Measurements from ENCODE around the gene TRIM45.

Gene TRIM45

GRCh38 chr1:117121589-117122329 lies at the start of gene TRIM45:
Gene TRIM45, minus strand, starts transcription at chr1:117121749. Its CDS starts 548 bp downstream, at chr1:117121201.
- no peak for TF ChIP-seq GATA1 (IDR thresholded peaks at IDR 0.05; ENCODE audit: low read depth, low read length)
- peak; percentile 43 for TF ChIP-seq POLR2A (IDR thresholded peaks at IDR 0.05; ENCODE audit: low read length)
- DNase-seq: peak; percentile 95 to 96

DNA sequence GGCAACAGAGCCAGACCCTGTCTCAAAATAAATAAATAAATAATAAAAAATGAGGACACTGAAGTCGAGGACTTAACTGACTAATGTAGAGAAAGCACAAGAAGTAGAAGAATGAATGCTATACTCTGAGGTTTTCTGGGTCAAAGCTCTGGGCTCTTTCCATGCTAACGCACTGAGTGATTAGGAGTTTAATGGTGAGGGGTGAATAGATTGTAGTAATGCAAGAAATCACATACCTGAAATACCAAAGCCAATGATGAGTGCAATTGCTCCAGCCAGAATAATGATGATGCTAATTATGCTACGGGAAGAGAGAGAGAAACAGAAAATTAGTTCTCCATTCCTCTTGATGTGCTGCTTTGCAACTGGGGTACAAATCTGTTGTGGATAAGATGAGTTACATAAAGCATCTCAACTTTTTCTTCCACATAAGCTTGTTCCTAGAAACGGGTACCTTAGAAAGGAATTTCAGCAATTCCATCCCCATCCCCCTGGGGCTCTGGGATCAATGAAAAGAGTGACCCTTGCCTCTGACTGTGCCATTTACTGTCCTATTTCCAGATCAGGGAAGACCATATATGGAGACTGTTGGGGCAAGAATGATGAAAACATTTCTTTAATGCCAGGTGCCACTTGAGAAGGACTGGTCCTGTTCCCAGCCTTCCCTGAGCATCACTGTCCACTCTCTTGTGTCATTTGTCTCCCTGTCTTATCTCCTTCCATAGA lies 48.5 kb upstream of the TRIM45 start:
- DNase-seq: no peak
- TF ChIP-seq POLR2A (IDR thresholded peaks at IDR 0.05; ENCODE audit: low read length) (no peak), GATA1 (IDR thresholded peaks at IDR 0.05; ENCODE audit: low read depth, low read length) (no peak)

GRCh38 chr1:117167402-117167801 lies 45.9 kb upstream of the TRIM45 start:
- no peak for DNase-seq
- no peak for TF ChIP-seq GATA1 (IDR thresholded peaks at IDR 0.05; ENCODE audit: low read depth, low read length)
- TF ChIP-seq POLR2A (IDR thresholded peaks at IDR 0.05; ENCODE audit: low read length): no peak

DNA sequence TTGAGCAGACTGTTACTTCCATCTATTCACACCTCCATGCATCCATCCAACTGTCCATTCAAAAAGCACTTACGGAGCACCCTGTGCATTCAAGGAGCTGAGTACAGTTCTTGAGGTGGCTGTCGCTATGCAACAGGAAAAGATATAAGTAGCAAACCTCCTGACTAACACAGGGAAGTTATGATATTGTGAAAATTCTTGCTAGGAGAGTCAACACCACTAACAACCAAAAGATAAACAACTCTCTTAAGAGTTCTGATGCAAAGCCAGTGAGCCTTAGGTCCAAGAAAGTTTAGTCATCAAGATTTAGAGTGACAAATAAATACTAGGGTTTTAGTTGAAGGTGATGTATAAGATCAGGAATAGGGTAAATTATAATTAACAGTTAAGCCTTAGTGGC lies 44.5 kb upstream of the TRIM45 start:
- DNase-seq: no peak
- no peak for TF ChIP-seq GATA1 (IDR thresholded peaks at IDR 0.05; ENCODE audit: low read depth, low read length)
- no peak for TF ChIP-seq POLR2A (IDR thresholded peaks at IDR 0.05; ENCODE audit: low read length)

GRCh38 chr1:117164209-117164608 lies 42.7 kb upstream of the TRIM45 start:
- TF ChIP-seq GATA1 (IDR thresholded peaks at IDR 0.05; ENCODE audit: low read depth, low read length) (no peak), POLR2A (IDR thresholded peaks at IDR 0.05; ENCODE audit: low read length) (no peak)
- DNase-seq: no peak

GRCh38 chr1:117162816-117163215 lies 41.3 kb upstream of the TRIM45 start:
- TF ChIP-seq POLR2A (IDR thresholded peaks at IDR 0.05; ENCODE audit: low read length) (no peak), GATA1 (IDR thresholded peaks at IDR 0.05; ENCODE audit: low read depth, low read length) (no peak)
- DNase-seq: no peak

DNA sequence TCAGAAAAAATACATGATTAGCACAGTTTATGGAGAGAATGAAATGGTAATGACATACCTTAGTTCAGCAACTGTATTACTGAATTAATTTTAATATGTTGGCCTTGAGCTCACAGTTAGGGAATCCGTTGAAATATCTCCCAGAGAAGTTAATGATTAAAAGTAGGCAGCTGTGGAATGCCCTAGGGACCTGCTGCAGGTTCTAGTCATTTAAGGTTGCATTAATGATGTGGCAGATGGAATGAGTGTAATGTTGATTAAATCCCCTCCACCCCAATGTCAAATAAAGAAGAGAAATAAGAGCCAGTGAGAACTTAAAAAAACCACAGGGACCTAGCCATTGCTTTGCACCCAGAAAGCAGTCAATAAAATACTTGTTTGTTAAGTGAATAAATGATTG lies 40.3 kb upstream of the TRIM45 start:
- no peak for DNase-seq
- TF ChIP-seq POLR2A (IDR thresholded peaks at IDR 0.05; ENCODE audit: low read length): no peak
- TF ChIP-seq GATA1 (IDR thresholded peaks at IDR 0.05; ENCODE audit: low read depth, low read length): no peak

DNA sequence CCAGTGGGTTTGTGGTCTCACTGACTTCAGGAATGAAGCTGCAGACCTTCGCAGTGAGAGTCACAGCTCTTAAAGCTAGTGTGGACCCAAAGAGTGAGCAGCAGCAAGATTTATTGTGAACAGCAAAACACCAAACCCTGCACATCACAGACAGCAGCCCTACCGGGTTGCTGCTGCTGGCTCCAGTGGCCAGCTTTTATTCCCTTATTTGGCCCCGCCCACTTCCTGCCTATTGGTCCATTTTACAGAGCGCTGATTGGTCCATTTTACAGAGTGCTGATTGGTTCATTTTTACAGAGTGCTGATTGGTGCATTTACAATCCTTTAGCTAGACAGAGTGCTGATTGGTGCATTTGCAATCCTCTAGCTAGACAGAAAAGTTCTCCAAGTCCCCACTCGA lies 29.8 kb upstream of the TRIM45 start:
- DNase-seq: peak in 1 of 2 experiments; percentile 16

DNA sequence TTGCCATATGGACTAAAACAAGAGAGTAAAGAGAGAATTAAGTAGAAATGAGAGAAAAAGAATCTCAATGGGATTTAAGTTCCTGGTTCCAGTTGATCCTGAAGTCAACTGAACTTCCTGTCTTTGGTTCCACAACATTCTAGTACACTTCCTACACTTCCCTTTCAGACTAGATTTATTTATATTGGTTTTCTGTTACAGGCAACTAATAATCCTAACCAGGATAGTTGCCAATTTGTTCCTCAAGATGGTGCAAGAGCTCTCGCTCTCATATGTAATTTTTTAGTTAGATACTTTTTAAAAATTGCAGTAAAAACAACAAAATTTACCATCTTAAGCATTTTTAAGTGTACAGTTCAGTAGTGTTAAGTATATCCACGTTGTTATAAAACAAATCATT lies 28.8 kb upstream of the TRIM45 start:
- no peak for TF ChIP-seq POLR2A (IDR thresholded peaks at IDR 0.05; ENCODE audit: low read length)
- TF ChIP-seq GATA1 (IDR thresholded peaks at IDR 0.05; ENCODE audit: low read depth, low read length): no peak
- no peak for DNase-seq

DNA sequence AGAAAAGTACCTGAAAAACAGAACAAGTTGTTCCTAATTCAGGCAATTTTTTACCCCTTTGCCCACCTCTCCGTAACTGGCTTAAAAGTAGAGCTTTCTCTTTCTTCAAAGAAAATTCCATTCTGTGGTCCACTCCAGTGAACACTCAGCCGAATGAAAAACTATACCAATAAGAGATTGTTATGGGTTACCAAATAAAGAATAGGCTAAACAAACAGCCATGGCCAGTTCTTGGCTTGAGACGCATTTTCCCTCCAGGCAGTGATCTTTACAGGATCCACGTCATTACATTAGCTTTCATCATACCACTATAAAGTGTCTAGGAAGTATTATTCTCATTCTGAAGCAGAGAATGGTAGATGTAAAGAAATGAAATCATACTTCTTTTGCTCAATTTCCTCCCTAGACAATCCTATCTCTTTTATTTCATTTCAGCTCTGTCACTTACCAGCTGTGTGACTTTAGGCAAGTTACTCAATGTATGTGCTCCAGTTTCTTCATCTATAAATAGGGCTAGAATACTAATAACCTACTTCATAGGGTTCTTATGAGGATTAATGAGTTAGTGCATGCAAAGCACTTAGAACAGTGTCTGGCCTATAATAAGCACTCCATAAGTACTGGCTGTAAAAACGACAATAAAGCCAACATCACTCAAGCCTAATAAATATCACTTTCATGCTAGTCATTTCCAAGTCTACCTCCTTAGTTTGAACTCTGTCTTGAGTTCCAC lies 26.5 kb upstream of the TRIM45 start:
- no peak for DNase-seq
- TF ChIP-seq POLR2A (IDR thresholded peaks at IDR 0.05; ENCODE audit: low read length) (no peak), GATA1 (IDR thresholded peaks at IDR 0.05; ENCODE audit: low read depth, low read length) (no peak)

DNA sequence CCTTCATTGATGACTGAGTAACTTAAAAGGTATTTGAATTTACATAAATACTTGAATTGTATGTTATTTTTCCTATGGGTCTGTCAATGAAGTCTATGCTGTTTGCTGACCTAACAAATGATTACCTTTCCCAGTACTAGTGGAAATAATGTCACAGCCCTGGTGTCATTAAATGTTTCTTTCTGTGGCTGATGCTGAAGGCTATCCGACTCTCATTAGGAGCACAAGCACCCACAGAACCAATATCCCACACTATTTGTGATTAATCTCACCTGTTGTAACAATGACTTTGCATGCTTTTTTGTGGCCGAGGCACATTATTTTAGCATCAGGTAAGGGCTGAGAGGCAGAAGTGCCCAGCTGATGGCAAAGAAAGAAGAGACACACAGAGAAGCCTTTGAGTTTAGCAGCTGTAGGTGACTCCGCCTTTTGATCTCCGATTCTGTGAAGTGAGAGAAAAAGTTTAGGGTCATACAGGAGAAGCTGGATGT lies 25.8 kb upstream of the TRIM45 start:
- no peak for DNase-seq
- TF ChIP-seq POLR2A (IDR thresholded peaks at IDR 0.05; ENCODE audit: low read length): no peak
- TF ChIP-seq GATA1 (IDR thresholded peaks at IDR 0.05; ENCODE audit: low read depth, low read length): no peak

- no peak for DNase-seq
- TF ChIP-seq POLR2A (IDR thresholded peaks at IDR 0.05; ENCODE audit: low read length) (no peak), GATA1 (IDR thresholded peaks at IDR 0.05; ENCODE audit: low read depth, low read length) (no peak)
These were observed 25.2 kb upstream of the TRIM45 start for GRCh38 chr1:117146575-117147340.

- TF ChIP-seq POLR2A (IDR thresholded peaks at IDR 0.05; ENCODE audit: low read length) (no peak), GATA1 (IDR thresholded peaks at IDR 0.05; ENCODE audit: low read depth, low read length) (no peak)
These were observed 24.5 kb upstream of the TRIM45 start for GRCh38 chr1:117146072-117146471.

More at GRCh38 chr1:117146072-117146471, 24.5 kb upstream of the TRIM45 start:
- no peak for DNase-seq

All from erythroblast (primary cell).